ENCODE data around the gene ZACN.
"Not testable (repeated sequence)": the region's sequence is repeated elsewhere in the genome, so short reads cannot be mapped to it uniquely, and the experiment has no call there.

The ZACN gene

GRCh38 chr17:76078860-76079534 lies at the start of gene ZACN:
TSS of gene ZACN (plus strand) at chr17:76079182. CDS start at chr17:76079265, 83 bp downstream.
- DNase-seq: no peak

GRCh38 chr17:76032073-76032779 lies 46.8 kb upstream of the ZACN start:
- no peak for DNase-seq

GRCh38 chr17:76032780-76033108 lies 46.2 kb upstream of the ZACN start:
- no peak for DNase-seq

GRCh38 chr17:76033139-76033538 lies 45.8 kb upstream of the ZACN start:
- DNase-seq: no peak

- no peak for DNase-seq
Observed at GRCh38 chr17:76034428-76035350, 44.3 kb upstream of the ZACN start.

- no peak for DNase-seq
Observed at GRCh38 chr17:76036497-76037261, 42.3 kb upstream of the ZACN start.

- DNase-seq: no peak
Observed at GRCh38 chr17:76038050-76038449, 40.9 kb upstream of the ZACN start.

GRCh38 chr17:76039121-76039520 lies 39.9 kb upstream of the ZACN start:
- DNase-seq: no peak

- DNase-seq: no peak
Observed at GRCh38 chr17:76040376-76040775, 38.6 kb upstream of the ZACN start.

GRCh38 chr17:76042868-76043267 lies 36.1 kb upstream of the ZACN start:
- not testable (repeated sequence) for DNase-seq

- not testable (repeated sequence) for DNase-seq
Observed at GRCh38 chr17:76044475-76045007, 34.4 kb upstream of the ZACN start.

- no peak for DNase-seq
Observed at GRCh38 chr17:76046064-76046463, 32.9 kb upstream of the ZACN start.

- DNase-seq: no peak
Observed at GRCh38 chr17:76048025-76048605, 30.9 kb upstream of the ZACN start.

- DNase-seq: no peak
Observed at GRCh38 chr17:76048711-76049110, 30.3 kb upstream of the ZACN start.

GRCh38 chr17:76049239-76049638 lies 29.7 kb upstream of the ZACN start:
- no peak for DNase-seq

GRCh38 chr17:76049836-76050537 lies 29.0 kb upstream of the ZACN start:
- DNase-seq: no peak

GRCh38 chr17:76050538-76051467 lies 28.2 kb upstream of the ZACN start:
- DNase-seq: no peak

- DNase-seq: no peak
Observed at GRCh38 chr17:76051561-76051960, 27.4 kb upstream of the ZACN start.

- DNase-seq: no peak
Observed at GRCh38 chr17:76053246-76054111, 25.5 kb upstream of the ZACN start.

Data from CD4-positive, alpha-beta T cell treated with Interleukin-6 for 4 hours (primary cell).